IPS-18c (cell line): ENCODE results near the gene ANKS1B.

ENCODE experiments used
- H3K4me3 ChIP-seq: 2 replicates; pipeline ENCODE4 v1.7.0; 2013; ENCODE audit warnings: low read depth, mild to moderate bottlenecking, low read length, moderate library complexity; ENCODE audit not compliant: insufficient read depth
- H3K9me3 ChIP-seq: one replicate; pipeline ENCODE4 v1.6.1; 2013; ENCODE audit warnings: mild to moderate bottlenecking, low read length, moderate library complexity; ENCODE audit not compliant: control insufficient read depth, insufficient read depth

Gene ANKS1B

GRCh38 chr12:99017971-99018370 lies 966.8 kb downstream of the ANKS1B start:
- H3K9me3 ChIP-seq, result peaks cover 2% of the 10 kb centered on the region
- H3K4me3 ChIP-seq, result no peak overlapping the region

DNA sequence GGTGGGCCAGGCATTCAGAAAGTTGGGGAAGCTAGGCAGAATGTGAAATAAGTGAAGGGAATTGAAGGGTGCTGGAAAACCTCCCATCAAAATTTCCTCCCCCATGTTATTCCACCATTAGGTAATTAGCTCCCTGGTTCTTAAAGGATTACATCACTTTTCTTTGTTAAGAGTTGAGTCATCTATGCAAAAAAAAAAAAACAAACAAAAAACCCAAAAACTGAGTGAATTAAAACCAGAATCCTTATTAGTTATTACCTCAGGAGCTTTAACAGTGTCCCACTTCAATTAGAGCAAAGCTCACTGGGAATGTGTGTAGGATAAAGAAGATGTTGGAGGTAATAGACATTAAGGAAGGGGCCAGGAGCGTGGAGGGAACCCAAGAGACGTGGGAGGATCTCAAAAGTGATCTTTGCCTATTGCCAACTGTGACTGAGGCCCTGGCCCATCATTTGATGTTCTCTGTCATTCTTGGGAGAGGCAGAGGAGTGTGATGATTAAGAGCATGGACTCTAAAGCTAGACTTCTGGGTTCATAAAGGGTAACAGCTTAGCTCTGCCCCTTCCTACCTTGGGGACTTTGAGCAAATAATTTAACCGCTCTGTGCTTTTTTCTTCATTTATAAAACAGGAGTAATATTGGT lies 975.0 kb downstream of the ANKS1B start:
- no peaks in the 10 kb centered on the region for H3K9me3 ChIP-seq

DNA sequence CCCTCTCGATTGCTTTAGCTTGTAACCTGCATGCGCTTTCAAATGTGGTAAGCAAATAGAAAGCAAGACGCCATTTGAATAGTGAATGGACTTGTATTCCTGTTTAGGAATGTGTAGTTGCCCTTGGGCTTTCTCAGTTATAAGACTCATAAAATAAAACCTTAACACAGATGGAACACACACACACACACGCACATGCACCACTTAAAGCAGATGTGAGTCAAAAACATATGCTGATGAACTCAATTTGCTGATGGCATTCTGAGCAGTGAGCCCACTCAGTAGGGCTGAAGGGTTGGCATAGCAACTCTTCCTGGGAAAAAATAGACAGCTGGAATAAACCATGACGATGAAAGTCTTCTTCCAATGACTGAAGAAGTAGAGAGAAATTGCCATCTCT lies 979.1 kb downstream of the ANKS1B start:
- Histone ChIP-seq H3K9me3 (no peaks in the 10 kb centered on the region), H3K4me3 (no peak overlapping the region)

More for the DNA sequence above, 975.0 kb downstream of the ANKS1B start:
- no peak overlapping the region for H3K4me3 ChIP-seq

- Histone ChIP-seq H3K9me3 (no peaks in the 10 kb centered on the region), H3K4me3 (no peak overlapping the region)
Measured at GRCh38 chr12:99004799-99005466, 979.8 kb downstream of the ANKS1B start.

DNA sequence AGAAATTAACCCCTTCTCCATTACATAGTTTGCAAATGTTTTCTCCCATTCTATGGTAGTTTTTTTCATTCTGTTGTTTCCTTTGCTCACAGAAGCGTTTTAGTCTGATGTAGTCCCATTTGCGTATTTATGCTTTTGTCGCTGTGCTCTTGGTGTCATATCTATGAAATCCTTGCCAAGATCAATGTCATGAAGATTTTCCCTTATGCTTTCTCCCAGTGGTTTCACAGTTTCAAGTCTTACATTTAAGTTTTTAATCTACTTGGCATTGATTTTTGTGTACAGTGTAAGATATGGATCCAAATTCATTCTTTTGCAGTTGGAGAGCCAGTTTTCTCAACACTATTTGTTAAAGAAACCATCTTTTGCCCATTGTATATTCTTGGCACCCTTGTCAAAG lies 982.0 kb downstream of the ANKS1B start:
- H3K4me3 ChIP-seq, result no peak overlapping the region
- no peaks in the 10 kb centered on the region for H3K9me3 ChIP-seq

DNA sequence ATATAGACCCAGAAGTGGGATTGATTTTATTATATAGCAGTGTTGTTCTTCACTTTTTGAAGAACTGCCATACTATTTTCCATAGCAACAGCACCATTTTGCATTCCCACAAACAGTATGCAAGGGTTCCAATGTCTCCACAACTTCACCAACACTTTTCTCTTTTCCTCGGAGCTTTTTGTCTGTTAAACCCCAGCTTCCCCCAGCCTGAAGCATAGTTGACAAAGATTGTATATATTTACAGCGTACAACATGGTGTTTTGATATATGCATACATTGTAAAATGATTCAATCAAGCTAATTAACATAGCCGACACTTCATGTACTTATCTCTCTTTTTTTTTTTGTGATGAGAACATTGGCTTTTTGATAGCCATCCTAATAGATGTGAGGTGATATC lies 982.6 kb downstream of the ANKS1B start:
- no peak overlapping the region for H3K4me3 ChIP-seq
- no peaks in the 10 kb centered on the region for H3K9me3 ChIP-seq

DNA sequence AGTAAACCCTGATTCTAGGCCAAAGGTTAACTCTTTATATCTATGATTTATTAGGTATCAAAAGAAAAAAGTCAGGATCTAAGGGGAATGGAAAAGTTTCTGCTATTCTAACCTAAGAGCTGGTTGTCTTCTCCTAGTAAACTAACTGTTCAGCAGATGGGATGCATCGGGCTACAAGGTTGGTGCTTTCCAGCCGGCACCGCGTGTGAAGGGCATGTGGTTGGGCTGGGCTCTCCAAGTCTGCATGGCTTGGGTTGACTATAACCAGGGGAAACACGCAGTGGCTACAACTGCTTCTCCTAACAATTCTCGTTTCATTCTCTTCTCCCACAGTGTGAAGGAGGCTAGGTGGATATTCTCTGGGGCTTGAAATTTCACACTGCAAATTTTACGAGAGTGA lies 985.2 kb downstream of the ANKS1B start:
- H3K4me3 ChIP-seq, result no peak overlapping the region

DNA sequence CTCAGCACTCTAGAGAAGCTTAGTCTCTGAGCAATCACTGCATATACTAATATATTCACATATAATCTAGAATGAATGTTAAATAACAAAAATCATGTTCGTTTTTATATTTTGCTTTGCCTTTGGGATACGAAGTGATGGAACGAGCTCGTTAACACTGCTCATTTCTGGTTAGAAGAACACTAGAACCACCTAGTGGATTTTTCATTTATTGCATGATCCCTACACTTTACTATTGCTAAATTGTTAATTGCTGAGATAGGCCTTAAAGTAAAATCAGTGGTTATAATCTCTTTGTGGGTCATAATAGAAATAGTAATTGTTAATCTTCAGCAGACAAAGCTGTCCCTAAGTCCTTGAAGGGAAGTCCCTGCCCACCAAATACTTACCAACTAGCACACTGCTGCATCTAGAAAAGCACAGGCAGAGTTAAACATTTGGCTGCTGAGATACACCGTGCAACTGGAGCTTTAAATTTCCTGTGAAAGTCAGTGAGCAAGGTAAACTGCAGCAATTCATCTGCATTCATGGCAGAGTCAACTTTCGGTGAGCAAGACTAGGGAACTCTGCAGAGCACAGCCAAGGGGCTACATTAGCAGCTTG lies 985.9 kb downstream of the ANKS1B start:
- Histone ChIP-seq H3K4me3 (no peak overlapping the region), H3K9me3 (no peaks in the 10 kb centered on the region)

More for the DNA sequence above, 985.2 kb downstream of the ANKS1B start:
- no peaks in the 10 kb centered on the region for H3K9me3 ChIP-seq

DNA sequence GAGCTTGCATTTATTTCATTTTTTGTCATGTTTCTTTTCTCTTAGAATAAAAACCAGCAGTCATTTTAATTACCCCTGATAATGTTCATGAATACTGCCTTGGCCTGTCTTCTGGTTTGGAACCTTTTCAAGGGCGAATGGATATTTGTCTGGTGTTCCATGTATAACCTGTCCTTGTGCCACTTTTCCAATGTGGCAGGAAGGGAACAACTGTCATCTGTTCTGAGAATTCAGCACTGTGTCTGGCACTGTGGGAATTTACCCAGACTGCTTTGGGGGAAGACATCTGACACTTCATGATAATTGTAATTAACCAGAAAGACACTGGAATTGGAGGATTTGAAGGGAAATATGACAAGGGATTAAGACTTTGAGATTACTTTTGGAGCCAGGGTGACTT lies 986.8 kb downstream of the ANKS1B start:
- H3K9me3 ChIP-seq, result no peaks in the 10 kb centered on the region
- no peak overlapping the region for H3K4me3 ChIP-seq

DNA sequence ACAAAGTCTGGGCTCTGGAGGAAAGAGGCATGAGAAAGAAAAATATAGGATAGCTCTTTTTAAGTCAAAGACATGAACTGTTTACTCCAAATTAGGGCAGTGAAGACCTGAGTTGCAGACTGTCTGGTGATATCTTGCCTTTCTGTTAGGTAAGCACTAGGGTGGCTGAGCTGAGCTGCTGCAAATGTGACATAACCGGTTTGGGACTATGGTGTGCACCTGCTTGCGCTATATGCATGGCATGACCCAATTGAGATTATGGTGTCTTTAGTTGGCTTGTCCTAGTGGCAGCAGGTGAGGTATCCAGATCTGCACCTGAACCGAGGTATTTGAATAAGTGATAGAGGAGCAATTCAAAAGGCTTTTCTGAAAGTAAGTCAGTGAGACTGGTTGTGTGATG lies 994.1 kb downstream of the ANKS1B start:
- Histone ChIP-seq H3K4me3 (no peak overlapping the region), H3K9me3 (no peaks in the 10 kb centered on the region)

DNA sequence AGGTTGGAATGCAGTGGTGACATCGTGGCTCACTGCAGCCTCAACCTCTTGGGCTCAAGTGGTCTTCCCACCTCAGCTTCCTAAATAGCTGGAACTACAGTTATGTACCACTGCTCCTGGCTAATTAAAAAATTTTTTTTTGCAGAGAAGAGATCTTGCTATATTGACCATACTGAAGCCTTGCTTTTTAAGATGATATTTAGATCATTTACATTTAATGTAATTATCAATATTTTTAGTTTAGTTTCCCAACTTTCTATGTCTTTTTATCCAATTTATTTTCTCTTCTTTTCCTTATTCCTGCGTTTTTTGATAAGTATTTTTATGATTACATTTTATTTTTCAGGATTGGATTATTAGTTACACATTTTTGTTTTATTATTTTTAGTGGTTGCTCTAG lies 999.6 kb downstream of the ANKS1B start:
- H3K4me3 ChIP-seq, result no peak overlapping the region

DNA sequence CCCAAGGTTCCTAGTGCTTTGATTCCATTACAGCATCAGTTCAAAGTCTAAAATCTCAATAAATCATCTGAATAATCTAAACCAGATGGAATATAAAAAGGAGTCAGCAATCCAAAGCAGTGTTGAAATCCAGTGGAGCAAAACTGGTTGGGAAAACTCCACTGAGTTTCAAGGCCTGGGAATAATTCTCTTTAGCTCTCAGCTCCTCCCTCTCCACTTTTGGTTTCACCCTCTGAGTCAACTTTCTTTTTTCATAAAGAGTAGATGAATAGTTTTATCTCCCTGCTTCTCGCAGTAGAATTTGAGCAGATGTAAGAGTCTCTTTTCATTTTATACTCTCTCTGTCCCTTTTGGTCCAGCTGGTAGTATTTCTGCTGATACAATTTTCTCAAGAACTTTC lies 1001.1 kb downstream of the ANKS1B start:
- H3K9me3 ChIP-seq, result no peaks in the 10 kb centered on the region
- no peak overlapping the region for H3K4me3 ChIP-seq

More for the DNA sequence above, 999.6 kb downstream of the ANKS1B start:
- H3K9me3 ChIP-seq, result no peaks in the 10 kb centered on the region

- H3K9me3 ChIP-seq, result no peaks in the 10 kb centered on the region
Measured at GRCh38 chr12:98980508-98980907, 1004.2 kb downstream of the ANKS1B start.

GRCh38 chr12:98977186-98977585 lies 1007.5 kb downstream of the ANKS1B start:
- no peak overlapping the region for H3K4me3 ChIP-seq
- H3K9me3 ChIP-seq, result no peaks in the 10 kb centered on the region

More at GRCh38 chr12:98980508-98980907, 1004.2 kb downstream of the ANKS1B start:
- no peak overlapping the region for H3K4me3 ChIP-seq

DNA sequence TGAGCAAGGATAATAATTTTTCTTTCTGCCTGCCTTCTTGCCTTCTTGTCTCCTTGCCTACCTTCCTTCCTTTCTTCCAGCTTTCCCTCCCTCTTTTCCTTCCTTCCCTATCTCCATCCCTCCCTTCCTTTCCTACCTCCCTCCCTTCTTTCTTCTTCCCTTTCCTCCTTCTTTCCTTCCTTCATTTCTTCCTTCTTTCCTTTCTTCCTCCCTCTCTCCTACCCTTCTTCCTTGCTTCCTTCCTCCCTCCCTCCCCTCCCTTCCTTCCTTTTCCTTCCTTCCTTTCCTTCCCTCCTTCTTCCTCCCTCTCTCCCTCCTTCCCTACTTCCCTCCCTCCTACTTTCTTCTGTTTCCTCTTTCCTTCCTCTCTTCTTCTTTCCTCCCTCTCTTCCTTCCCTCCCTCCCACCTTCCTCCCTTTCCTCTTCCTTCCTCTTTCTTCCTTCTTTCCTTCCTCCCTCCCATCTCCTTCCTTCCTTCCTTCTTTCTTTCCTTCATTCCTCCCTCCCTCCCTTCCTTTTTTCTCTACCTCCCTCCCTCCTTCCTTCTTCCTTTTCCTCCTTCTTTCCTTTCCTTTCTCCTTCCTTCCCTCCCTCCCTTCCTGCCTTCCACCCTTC lies 1009.9 kb downstream of the ANKS1B start:
- no peak overlapping the region for H3K4me3 ChIP-seq

DNA sequence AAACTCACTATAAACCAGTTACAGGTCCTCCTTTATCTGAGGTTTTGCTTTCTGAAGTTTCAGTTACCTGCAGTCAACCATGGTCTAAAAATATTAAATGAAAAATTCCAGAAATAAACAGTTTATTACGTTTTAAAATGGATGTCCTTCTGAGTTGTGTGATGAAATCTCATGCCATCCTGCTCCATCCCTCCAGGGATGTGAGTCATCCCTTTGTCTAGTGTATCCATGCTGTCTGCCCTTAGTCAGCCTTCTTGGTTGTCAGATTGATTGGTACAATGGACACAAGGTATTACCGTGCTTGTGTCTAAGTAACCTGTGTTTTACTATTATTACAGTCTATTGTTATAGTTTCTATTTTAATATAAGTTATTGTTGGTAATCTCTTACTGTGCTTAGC lies 1011.3 kb downstream of the ANKS1B start:
- Histone ChIP-seq H3K9me3 (no peaks in the 10 kb centered on the region), H3K4me3 (no peak overlapping the region)

More for the DNA sequence above, 1009.9 kb downstream of the ANKS1B start:
- H3K9me3 ChIP-seq, result no peaks in the 10 kb centered on the region

DNA sequence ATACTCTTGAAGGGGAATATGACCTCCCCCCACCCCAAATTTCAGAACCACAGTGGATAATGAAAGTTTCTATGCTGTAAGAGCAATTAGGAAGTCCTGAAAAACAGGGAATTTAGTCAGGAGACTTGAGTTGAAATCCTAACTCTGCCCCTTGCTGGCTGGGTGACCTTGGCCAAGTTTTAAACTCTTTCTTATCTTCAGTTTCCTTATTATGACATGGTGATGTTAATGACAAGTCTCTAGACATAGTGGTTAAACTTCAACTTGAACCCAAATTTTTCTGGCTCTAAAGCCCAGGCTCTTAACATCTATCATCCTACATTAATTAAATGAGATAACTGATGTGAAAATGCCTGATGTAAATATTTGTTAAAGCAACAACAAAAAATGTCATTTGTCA lies 1013.8 kb downstream of the ANKS1B start:
- no peak overlapping the region for H3K4me3 ChIP-seq
- H3K9me3 ChIP-seq, result no peaks in the 10 kb centered on the region

GRCh38 chr12:98970210-98970609 lies 1014.5 kb downstream of the ANKS1B start:
- no peak overlapping the region for H3K4me3 ChIP-seq
- H3K9me3 ChIP-seq, result no peaks in the 10 kb centered on the region
